Left renal cortex interstitium (tissue), 4 donors: ENCODE data around the gene ARF4. TPM values are rescaled to one million over a fixed set of nuclear protein-coding genes. Genes with fewer than 3 reads are reported as not detected.
"Not testable (repeated sequence)": the region's sequence is repeated elsewhere in the genome, so short reads cannot be mapped to it uniquely, and the experiment has no call there.

Source experiments
- DNase-seq, 4 donors: peaks; one replicate each; pipeline ENCODE4 v3.0.0-alpha.2; 2013; ENCODE audit warnings: low read depth in 4 of 4, low spot score in 2 of 4, missing footprints in 1 of 4
- polyA plus RNA-seq, 4 donors: library from polyadenylated mRNA; unstranded; fragments of 120-200 nt; gene quantifications; one replicate each; pipeline ENCODE4 v1.2.1, GENCODE V29; 2013; ENCODE audit not compliant: insufficient read length in 4 of 4

Gene ARF4
- 100 to 1,000 TPM; 195 to 263 (median 235) TPM for polyA plus RNA-seq

GRCh38 chr3:57597127-57597923 is at the start of gene ARF4:
TSS of gene ARF4 (minus strand) at chr3:57597344. CDS start at chr3:57597140, 204 bp downstream.
- peak; percentile 94 to 99 (median 98) for DNase-seq

DNA sequence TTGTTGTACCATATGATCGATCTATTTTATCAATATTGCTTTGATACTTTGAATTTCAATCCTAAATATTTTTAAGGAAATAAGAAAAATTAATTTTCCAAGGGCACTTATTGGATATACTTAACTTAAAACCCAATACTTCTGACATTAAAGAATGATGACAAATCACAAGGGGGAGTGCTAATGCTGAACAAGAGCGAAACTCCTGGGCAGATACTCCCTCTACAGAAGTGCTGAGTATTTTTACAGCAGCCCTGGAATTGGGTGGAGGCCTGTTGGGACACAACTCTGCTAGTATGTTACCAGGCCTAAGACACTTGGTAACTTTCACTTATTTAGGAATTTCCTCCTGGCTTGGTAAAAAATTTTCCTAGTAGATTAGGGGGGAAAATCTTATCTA is 49.6 kb upstream of the ARF4 start:
- DNase-seq: no peak

- no peak for DNase-seq
These were observed 47.6 kb upstream of the ARF4 start for GRCh38 chr3:57644740-57645139.

- DNase-seq: no peak
These were observed 40.2 kb upstream of the ARF4 start for GRCh38 chr3:57637391-57637790.

- not testable (repeated sequence) for DNase-seq
These were observed 37.1 kb upstream of the ARF4 start for GRCh38 chr3:57634259-57634658.

DNA sequence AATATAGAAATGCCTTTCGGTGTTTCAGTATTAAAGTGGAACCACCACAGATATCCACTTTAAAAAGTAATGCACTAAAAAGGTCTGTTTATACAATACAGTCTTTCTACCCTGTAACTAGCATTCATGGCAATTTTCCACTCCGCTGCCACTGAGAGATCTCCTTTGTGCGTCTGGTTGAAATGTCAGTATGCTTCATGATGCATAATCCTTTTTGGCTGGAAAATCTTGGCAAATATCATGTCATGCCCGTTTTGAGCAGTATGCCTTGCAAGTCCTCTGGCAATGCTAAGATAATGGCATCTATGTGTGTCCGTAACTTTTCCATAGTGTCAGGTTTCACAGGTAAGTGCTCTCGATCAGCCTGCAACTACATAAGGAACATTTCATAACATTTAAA is 30.8 kb upstream of the ARF4 start:
- DNase-seq: no peak

GRCh38 chr3:57624801-57625200 is 27.7 kb upstream of the ARF4 start:
- no peak for DNase-seq

DNA sequence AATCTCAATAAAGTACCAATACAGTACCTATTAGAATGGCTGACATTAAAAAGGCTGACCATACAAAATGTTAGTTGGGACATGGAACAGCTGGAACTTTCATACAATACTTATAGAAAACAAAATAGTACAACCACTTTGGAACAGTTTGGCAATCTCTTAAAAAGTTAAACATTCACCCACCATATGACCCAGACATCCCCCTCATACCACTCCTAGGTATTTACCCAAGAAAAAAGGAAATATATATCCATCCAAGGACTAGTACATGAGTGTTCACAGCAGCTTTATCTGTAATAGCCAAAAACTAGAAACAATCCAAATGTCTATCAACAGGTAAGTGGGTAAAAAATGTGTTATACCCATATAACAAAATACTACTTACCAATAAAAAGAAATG is 25.2 kb upstream of the ARF4 start:
- DNase-seq: no peak

GRCh38 chr3:57617739-57618138 is 20.6 kb upstream of the ARF4 start:
- no peak for DNase-seq

DNA sequence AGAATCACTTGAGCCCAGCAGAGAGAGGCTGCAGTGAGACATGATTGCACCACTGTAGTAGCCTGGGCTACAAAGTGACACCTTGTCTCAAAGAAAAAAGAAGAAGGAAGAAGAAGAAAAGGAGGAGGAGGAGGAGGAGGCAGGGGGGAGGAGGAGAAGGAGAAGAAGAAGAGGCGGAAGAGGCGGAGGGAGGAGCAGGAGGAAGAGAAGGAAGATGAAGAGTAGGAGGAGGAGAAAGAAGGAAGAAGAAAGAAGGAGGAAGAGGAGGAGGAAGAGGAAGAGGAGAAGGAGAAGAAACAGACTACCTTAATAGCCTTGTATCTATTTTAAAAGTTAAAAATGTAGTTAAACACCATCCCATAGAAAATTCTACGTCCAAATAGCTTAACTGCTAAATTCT is 19.1 kb upstream of the ARF4 start:
- no peak for DNase-seq

GRCh38 chr3:57611870-57612269 is 14.7 kb upstream of the ARF4 start:
- DNase-seq: not testable (repeated sequence)

DNA sequence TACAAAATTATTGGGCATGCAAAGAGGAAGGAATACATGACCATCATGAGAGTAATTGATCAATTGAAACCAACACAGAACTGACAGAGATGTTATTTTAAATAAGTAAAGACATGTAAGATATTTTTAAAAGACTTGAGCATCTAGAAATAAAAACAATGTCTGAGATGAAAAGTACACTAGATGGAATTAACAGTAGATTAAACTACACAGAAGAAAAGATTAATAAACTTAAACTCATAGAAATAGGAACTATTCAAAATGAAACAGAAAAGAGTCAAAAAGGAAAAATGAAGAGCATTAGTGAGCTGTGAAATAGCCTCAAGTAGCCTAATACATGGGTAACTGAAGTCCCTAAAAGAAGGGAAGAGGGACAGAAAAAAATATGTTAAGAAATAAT is 8.5 kb upstream of the ARF4 start:
- DNase-seq: no peak

DNA sequence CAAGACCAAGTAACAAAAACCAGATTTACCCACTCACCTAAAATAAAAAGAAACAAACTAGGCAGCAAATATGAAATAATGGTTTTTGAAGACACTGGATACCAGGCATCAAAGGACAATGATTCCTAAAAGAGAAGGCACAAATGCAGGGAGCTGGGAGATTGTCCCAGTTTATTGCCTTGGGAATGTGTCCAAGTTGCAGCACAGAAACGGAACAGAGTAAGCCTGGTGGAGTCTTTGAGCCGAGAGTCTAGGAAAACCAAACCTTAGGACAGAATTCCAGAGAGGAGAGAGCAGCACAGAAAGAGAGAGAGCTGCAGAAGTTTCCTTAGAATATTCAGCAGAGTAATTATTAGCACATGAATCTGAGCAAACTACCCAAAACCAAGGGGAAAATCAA is 7.8 kb upstream of the ARF4 start:
- no peak for DNase-seq

GRCh38 chr3:57600195-57600594 is 3.1 kb upstream of the ARF4 start:
- no peak for DNase-seq

DNA sequence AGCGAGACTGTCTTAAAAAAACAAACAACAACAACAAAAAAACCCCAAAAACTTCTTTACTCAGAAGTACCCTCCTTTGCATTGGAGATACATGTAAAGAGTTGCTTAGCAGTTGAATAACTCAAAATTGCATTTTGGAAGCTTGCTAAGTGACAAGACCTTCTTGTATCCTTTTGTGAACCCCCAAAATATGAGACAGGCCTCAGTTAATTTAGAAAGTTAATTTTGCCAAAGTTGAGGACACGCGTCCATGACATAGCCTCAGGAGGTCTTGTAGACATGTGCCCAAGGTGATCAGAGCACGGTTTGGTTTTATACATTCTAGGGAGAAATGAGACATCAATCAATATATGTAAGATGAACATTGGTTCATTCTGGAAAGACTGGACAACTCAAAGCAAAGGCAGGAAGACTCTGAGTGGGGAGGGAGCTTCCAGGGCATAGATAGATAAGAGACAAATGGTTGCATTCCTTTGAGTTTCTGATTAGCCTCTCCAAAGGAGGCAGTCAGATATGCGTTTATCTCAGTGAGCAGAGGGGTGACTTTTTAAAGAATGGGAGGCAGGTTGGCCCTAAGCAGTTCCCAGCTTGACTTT is 1.7 kb upstream of the ARF4 start:
- DNase-seq: no peak

GRCh38 chr3:57596495-57597126 is 533 bp downstream of the ARF4 start:
- DNase-seq: peak; percentile 46 to 57 (median 54)

GRCh38 chr3:57594576-57594975 is 2.6 kb downstream of the ARF4 start:
- DNase-seq: no peak

GRCh38 chr3:57594144-57594543 is 3.0 kb downstream of the ARF4 start:
- DNase-seq: no peak

DNA sequence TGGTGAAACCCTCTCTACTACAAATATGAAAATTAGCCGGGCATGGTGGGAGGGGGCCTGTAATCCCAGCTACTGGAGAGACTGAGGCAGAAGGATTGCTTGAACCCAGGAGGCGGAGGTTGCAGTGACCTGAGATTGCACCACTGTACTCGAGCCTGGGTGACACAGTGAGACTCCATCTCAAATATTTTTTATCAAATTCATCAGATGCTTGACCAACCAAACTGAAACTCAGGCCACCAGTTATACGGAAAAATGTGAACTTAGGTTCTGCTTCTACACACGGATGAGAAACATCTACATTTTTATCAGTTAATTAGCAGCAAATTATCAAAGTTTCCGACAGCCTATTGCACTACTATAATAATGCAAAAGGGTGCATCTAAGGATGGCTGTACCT is 4.8 kb downstream of the ARF4 start:
- DNase-seq: no peak

GRCh38 chr3:57587905-57588304 is 9.2 kb downstream of the ARF4 start:
- DNase-seq: no peak

DNA sequence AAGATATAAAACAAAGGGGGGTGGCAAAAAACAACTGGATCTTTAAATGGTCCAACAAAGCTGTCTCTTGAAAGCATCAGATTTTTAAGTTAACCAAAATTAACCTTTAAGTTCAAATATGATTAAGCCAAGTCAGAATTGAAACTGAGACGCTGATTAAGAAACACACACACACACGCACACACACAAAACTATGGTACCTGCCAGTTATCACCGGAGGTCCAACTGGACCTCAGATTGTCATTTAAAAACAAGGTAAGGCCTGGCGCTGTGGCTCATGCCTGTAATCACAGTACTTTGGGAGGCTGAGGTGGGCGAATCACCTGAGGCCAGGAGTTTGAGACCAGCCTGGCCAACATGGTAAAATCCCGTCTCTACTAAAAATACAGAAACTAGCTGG is 10.4 kb downstream of the ARF4 start:
- no peak for DNase-seq

DNA sequence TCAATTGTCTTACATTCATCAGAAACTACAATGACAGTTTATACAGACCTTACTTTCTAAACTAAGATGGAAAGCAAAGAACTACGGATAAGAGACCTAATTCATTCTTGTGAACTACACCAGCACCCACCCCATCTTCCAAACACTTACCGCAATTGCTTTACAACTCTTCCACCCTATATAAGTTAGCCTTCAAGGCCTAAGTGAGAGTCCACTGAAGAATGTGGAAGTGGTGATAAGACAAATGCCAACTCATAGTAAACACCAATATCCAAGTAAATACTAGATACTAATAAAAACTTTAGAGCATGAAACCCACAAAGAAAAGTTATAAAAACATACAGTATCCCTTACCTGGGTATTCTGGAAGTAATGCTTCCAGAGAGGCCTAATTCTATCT is 13.6 kb downstream of the ARF4 start:
- DNase-seq: no peak
